SH-SY5Y (cell line): ENCODE results near the gene GULP1.

ENCODE experiments used
- GATA2 ChIP-seq: IDR thresholded peaks from 2 replicates; pipeline ENCODE4 v1.6.1; 2011; ENCODE audit warnings: mild to moderate bottlenecking, low read depth, low read length
- GATA3 ChIP-seq: IDR thresholded peaks from 2 replicates; pipeline ENCODE4 v1.6.1; 2011; ENCODE audit warnings: low read depth, mild to moderate bottlenecking, low read length, moderate library complexity

DNA sequence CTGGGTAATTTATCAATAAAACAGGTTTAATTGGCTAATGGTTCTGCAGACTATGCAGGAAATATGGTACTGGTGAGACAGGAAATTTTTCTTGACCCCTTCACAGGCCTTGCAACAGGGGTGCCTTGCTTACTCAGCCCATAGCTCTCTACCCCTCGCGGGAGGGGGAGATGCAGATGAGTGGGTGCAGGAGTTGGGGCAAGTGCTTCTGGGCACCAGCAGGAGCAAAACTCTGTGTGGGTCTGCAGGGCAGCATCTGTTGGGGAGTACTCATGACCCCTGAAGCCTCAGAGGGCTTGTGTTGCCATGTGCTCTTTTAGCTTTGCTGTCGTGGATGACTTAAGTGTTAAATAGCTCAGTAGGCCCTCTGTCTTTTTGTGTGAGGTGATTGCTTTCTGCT lies 48.6 kb downstream of the GULP1 start:
- TF ChIP-seq GATA2 (no peak), GATA3 (no peak)
